ENCODE data around the gene TYK2. TPM values are rescaled to one million over a fixed set of nuclear protein-coding genes. Genes with fewer than 3 reads are reported as not detected.

The TYK2 gene
- total and polyA plus RNA-seq, 2 of the 13 experiments (the other 11 are each of a cell fraction or from before 2014, with no cell fraction given): 38.8 to 60.1 TPM

DNA sequence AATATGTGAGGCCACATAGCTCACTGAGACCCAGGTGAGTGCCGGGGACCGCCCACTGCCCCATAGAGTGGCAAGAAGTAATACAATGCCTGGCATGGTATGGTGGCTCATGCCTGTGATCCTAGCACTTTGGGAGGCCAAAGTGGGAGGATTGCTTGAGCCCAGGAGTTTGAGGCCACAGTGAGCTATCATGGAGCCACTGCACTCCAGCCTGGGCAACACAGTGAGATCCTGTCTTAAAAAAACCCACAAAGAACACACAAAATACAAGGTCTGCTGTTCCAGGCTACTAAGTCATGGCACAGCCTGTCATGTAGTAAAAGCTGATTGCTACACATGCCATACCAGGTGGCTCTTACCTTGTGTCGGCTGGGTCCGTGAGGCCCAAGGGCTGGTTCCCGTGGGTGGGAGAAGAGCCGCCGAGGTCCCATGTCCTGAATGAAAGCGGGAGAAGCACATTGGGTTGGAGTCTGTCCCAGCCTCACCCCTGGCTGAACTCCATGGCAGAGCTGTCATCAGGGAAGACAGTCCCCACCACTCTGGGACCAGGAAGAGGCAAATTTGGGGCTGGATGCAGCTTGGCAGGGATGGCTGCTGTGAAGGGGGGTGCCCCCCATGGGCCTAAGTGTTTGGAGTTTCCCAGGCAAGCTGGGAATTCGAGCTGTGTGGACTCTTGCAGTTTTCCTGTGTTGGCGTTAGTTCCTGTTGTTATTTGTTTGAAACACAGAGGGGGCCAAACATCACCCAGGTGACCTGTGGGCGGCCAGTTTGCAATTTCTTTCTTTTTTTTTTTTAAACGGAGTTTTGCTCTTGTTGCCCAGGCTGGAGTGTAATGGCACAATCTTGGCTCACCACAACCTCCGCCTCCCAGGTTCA is 61.3 kb downstream of the TYK2 start:
- intact Hi-C loops (cut with micrococcal nuclease; ENCODE audit: unreplicated experiment) (no loop called here), in situ Hi-C loops (cut with HindIII; ENCODE audit: extremely low pct_ligation_motif_present, low pct_unique_long_range_greater_than_20kb) (no loop called here)
- Histone ChIP-seq H3K4me2 (ENCODE audit: low read depth, low read length) (no peak overlapping the region), H3K4me1 (ENCODE audit: insufficient read depth, low read length) (peaks cover 17% of the 10 kb centered on the region), H3K4me3 (replicated peaks in 1 of 3; ENCODE audit: insufficient read depth in 1 of 3, low read depth in 2 of 3, low read length in 3 of 3) (no peak overlapping the region), H3K36me3 (replicated peaks in 1 of 2; ENCODE audit: control insufficient read depth in 1 of 2, insufficient read depth in 2 of 2, low read length in 2 of 2) (peaks cover 29 to 61% of the 10 kb centered on the region in 2 experiments), H4K20me1 (ENCODE audit: insufficient read depth, low read length) (no peaks in the 10 kb centered on the region; the same call in 1 of the 2 replicates), H3K79me2 (ENCODE audit: insufficient read depth, low read length) (peaks cover 5% of the 10 kb centered on the region), H2AFZ (ENCODE audit: low read length) (no peak overlapping the region), H3K9me3 (ENCODE audit: low read length) (no peaks in the 10 kb centered on the region), H3K9ac (ENCODE audit: insufficient read depth, low read depth, low read length) (no peak overlapping the region), H3K27me3 (ENCODE audit: control insufficient read depth in 1 of 2, insufficient read depth in 2 of 2, low read length in 2 of 2) (no peaks in the 10 kb centered on the region; a peak in 1 of 5 replicates), H3K27ac (ENCODE audit: extremely low read length, insufficient read depth, low read length) (no peak overlapping the region)
- no TSS peak for BruUV-seq (replicated peaks)
- ChIA-PET CTCF (ENCODE audit: low intra/inter-chr PET ratio, low total read pairs) (no interaction called here), POLR2A (interaction anchor here (5.1 kb wide), 1 partner anchor 15 kb away, joined by 24 read pairs; the partner anchor contains the start of gene RAVER1)
- FAIRE-seq (no peak), ATAC-seq (no peak), DNase-seq (ENCODE audit: low spot score) (no peak)
- 93% methylated on average over 13 of the region's 13 CpGs for WGBS (ENCODE audit: low lambda C conversion rate)
- TF ChIP-seq HES4 (CRISPR knock-in tag; IDR thresholded peaks at IDR 0.05; ENCODE audit: borderline replicate concordance): no peak
- TF ChIP-seq, protein P1, sequence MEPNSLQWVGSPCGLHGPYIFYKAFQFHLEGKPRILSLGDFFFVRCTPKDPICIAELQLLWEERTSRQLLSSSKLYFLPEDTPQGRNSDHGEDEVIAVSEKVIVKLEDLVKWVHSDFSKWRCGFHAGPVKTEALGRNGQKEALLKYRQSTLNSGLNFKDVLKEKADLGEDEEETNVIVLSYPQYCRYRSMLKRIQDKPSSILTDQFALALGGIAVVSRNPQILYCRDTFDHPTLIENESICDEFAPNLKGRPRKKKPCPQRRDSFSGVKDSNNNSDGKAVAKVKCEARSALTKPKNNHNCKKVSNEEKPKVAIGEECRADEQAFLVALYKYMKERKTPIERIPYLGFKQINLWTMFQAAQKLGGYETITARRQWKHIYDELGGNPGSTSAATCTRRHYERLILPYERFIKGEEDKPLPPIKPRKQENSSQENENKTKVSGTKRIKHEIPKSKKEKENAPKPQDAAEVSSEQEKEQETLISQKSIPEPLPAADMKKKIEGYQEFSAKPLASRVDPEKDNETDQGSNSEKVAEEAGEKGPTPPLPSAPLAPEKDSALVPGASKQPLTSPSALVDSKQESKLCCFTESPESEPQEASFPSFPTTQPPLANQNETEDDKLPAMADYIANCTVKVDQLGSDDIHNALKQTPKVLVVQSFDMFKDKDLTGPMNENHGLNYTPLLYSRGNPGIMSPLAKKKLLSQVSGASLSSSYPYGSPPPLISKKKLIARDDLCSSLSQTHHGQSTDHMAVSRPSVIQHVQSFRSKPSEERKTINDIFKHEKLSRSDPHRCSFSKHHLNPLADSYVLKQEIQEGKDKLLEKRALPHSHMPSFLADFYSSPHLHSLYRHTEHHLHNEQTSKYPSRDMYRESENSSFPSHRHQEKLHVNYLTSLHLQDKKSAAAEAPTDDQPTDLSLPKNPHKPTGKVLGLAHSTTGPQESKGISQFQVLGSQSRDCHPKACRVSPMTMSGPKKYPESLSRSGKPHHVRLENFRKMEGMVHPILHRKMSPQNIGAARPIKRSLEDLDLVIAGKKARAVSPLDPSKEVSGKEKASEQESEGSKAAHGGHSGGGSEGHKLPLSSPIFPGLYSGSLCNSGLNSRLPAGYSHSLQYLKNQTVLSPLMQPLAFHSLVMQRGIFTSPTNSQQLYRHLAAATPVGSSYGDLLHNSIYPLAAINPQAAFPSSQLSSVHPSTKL (CRISPR knock-in tag; IDR thresholded peaks at IDR 0.05): no peak
- TF ChIP-seq, protein P2, sequence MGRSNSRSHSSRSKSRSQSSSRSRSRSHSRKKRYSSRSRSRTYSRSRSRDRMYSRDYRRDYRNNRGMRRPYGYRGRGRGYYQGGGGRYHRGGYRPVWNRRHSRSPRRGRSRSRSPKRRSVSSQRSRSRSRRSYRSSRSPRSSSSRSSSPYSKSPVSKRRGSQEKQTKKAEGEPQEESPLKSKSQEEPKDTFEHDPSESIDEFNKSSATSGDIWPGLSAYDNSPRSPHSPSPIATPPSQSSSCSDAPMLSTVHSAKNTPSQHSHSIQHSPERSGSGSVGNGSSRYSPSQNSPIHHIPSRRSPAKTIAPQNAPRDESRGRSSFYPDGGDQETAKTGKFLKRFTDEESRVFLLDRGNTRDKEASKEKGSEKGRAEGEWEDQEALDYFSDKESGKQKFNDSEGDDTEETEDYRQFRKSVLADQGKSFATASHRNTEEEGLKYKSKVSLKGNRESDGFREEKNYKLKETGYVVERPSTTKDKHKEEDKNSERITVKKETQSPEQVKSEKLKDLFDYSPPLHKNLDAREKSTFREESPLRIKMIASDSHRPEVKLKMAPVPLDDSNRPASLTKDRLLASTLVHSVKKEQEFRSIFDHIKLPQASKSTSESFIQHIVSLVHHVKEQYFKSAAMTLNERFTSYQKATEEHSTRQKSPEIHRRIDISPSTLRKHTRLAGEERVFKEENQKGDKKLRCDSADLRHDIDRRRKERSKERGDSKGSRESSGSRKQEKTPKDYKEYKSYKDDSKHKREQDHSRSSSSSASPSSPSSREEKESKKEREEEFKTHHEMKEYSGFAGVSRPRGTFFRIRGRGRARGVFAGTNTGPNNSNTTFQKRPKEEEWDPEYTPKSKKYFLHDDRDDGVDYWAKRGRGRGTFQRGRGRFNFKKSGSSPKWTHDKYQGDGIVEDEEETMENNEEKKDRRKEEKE (IDR thresholded peaks at IDR 0.05): no peak
- TF ChIP-seq ZNF431 (CRISPR knock-in tag; IDR thresholded peaks at IDR 0.05; ENCODE audit: borderline replicate concordance, low read depth): no peak
- no peak for TF ChIP-seq SPEN (CRISPR knock-in tag; IDR thresholded peaks at IDR 0.05; ENCODE audit: low read depth)
- no peak for TF ChIP-seq EED (CRISPR knock-in tag; IDR thresholded peaks at IDR 0.05)
- TF ChIP-seq, protein P3, sequence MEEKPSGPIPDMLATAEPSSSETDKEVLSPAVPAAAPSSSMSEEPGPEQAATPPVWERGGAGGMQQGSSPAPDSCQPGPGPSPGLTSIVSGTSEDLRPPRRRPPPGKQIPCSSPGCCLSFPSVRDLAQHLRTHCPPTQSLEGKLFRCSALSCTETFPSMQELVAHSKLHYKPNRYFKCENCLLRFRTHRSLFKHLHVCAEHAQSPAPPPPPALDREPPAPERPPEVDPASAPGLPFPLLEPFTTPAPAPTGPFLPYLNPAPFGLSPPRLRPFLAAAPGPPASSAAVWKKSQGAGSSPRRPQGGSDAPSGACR (CRISPR knock-in tag; IDR thresholded peaks at IDR 0.05): no peak
- TF ChIP-seq MED13 (CRISPR knock-in tag; IDR thresholded peaks at IDR 0.05): no peak
- no peak for TF ChIP-seq ZNF354B (CRISPR knock-in tag; IDR thresholded peaks at IDR 0.05)
- no peak for TF ChIP-seq THAP11 (CRISPR knock-in tag; IDR thresholded peaks at IDR 0.05)
- no peak for TF ChIP-seq NR3C1 (CRISPR knock-in tag; IDR thresholded peaks at IDR 0.05)
- no peak for TF ChIP-seq SETDB1 (CRISPR knock-in tag; IDR thresholded peaks at IDR 0.05; ENCODE audit: borderline replicate concordance)
- TF ChIP-seq TAF1 (CRISPR knock-in tag; IDR thresholded peaks at IDR 0.05): no peak
- TF ChIP-seq, protein P4, sequence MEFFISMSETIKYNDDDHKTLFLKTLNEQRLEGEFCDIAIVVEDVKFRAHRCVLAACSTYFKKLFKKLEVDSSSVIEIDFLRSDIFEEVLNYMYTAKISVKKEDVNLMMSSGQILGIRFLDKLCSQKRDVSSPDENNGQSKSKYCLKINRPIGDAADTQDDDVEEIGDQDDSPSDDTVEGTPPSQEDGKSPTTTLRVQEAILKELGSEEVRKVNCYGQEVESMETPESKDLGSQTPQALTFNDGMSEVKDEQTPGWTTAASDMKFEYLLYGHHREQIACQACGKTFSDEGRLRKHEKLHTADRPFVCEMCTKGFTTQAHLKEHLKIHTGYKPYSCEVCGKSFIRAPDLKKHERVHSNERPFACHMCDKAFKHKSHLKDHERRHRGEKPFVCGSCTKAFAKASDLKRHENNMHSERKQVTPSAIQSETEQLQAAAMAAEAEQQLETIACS (CRISPR knock-in tag; IDR thresholded peaks at IDR 0.05): no peak
